Mucosa of rectum (tissue), 2 donors: ENCODE measurements around the gene AJAP1.

Experiments used
- H3K27ac ChIP-seq, 2 donors: one replicate each; pipeline ENCODE4 v1.7.0; 2013; ENCODE audit warnings: inconsistent platforms in 2 of 2, low read depth in 2 of 2, low read length in 2 of 2
- H3K27me3 ChIP-seq, 2 donors: one replicate each; pipeline ENCODE4 v1.7.0; 2013; ENCODE audit warnings: low read length in 2 of 2; ENCODE audit not compliant: control insufficient read depth in 2 of 2, insufficient read depth in 2 of 2
- H3K36me3 ChIP-seq, 2 donors: one replicate each; pipeline ENCODE4 v1.7.0; 2013; ENCODE audit warnings: low read length in 2 of 2; ENCODE audit not compliant: control insufficient read depth in 2 of 2, insufficient read depth in 2 of 2
- H3K4me1 ChIP-seq, 2 donors: one replicate each; pipeline ENCODE4 v1.7.0; 2013; ENCODE audit warnings: low read length in 2 of 2, mild to moderate bottlenecking in 1 of 2; ENCODE audit not compliant: control insufficient read depth in 2 of 2, insufficient read depth in 2 of 2
- H3K4me3 ChIP-seq, 2 donors: one replicate each; pipeline ENCODE4 v1.7.0; 2013; ENCODE audit warnings: low read length in 2 of 2
- H3K9ac ChIP-seq, 2 donors: one replicate each; pipeline ENCODE4 v1.7.0; 2013; ENCODE audit warnings: low read length in 2 of 2, low read depth in 1 of 2, mild to moderate bottlenecking in 1 of 2
- H3K9me3 ChIP-seq, 2 donors: one replicate each; pipeline ENCODE4 v1.7.0; 2013; ENCODE audit warnings: low read length in 2 of 2; ENCODE audit not compliant: control insufficient read depth in 2 of 2
- donor health status: healthy.
- donor health status: Normal muscosa, but diverticular disease.

The AJAP1 gene

GRCh38 chr1:4726620-4727341 is 72.4 kb downstream of the AJAP1 start:
- Histone ChIP-seq H3K36me3 (no peaks in the 10 kb centered on the region), H3K4me1 (no peaks in the 10 kb centered on the region), H3K9me3 (no peaks in the 10 kb centered on the region), H3K27me3 (no peaks in the 10 kb centered on the region), H3K27ac (no peak overlapping the region), H3K9ac (no peak overlapping the region), H3K4me3 (no peak overlapping the region)

- no peaks in the 10 kb centered on the region for H3K4me1 ChIP-seq
- no peak overlapping the region for H3K9ac ChIP-seq
- H3K36me3 ChIP-seq, result no peaks in the 10 kb centered on the region
- H3K9me3 ChIP-seq, result no peaks in the 10 kb centered on the region
- H3K4me3 ChIP-seq, result no peak overlapping the region
- no peaks in the 10 kb centered on the region for H3K27me3 ChIP-seq
- H3K27ac ChIP-seq, result no peak overlapping the region
Measured at GRCh38 chr1:4728319-4729089, 74.1 kb downstream of the AJAP1 start.

- H3K4me3 ChIP-seq, result no peak overlapping the region
- H3K4me1 ChIP-seq, result no peaks in the 10 kb centered on the region
- H3K27ac ChIP-seq, result no peak overlapping the region
- no peak overlapping the region for H3K9ac ChIP-seq
- H3K9me3 ChIP-seq, result no peaks in the 10 kb centered on the region
- no peaks in the 10 kb centered on the region for H3K27me3 ChIP-seq
- H3K36me3 ChIP-seq, result no peaks in the 10 kb centered on the region
Measured at GRCh38 chr1:4729090-4729471, 74.7 kb downstream of the AJAP1 start.

- H3K9ac ChIP-seq, result no peak overlapping the region
- H3K4me1 ChIP-seq, result no peaks in the 10 kb centered on the region
- no peaks in the 10 kb centered on the region for H3K27me3 ChIP-seq
- H3K9me3 ChIP-seq, result no peaks in the 10 kb centered on the region
- no peaks in the 10 kb centered on the region for H3K36me3 ChIP-seq
- H3K4me3 ChIP-seq, result no peak overlapping the region
- no peak overlapping the region for H3K27ac ChIP-seq
Measured at GRCh38 chr1:4730078-4730477, 75.7 kb downstream of the AJAP1 start.

- no peaks in the 10 kb centered on the region for H3K27me3 ChIP-seq
- H3K4me1 ChIP-seq, result no peaks in the 10 kb centered on the region
- H3K9ac ChIP-seq, result no peak overlapping the region
- H3K36me3 ChIP-seq, result no peaks in the 10 kb centered on the region
- H3K4me3 ChIP-seq, result no peak overlapping the region
- no peaks in the 10 kb centered on the region for H3K9me3 ChIP-seq
- H3K27ac ChIP-seq, result no peak overlapping the region
Measured at GRCh38 chr1:4733446-4734177, 79.2 kb downstream of the AJAP1 start.

GRCh38 chr1:4734219-4734618 is 79.8 kb downstream of the AJAP1 start:
- H3K36me3 ChIP-seq, result no peaks in the 10 kb centered on the region
- no peaks in the 10 kb centered on the region for H3K9me3 ChIP-seq
- H3K27me3 ChIP-seq, result no peaks in the 10 kb centered on the region
- no peak overlapping the region for H3K4me3 ChIP-seq
- no peak overlapping the region for H3K27ac ChIP-seq
- H3K4me1 ChIP-seq, result no peaks in the 10 kb centered on the region
- H3K9ac ChIP-seq, result no peak overlapping the region

GRCh38 chr1:4734791-4735190 is 80.4 kb downstream of the AJAP1 start:
- no peaks in the 10 kb centered on the region for H3K36me3 ChIP-seq
- no peak overlapping the region for H3K27ac ChIP-seq
- no peak overlapping the region for H3K4me3 ChIP-seq
- H3K4me1 ChIP-seq, result no peaks in the 10 kb centered on the region
- no peaks in the 10 kb centered on the region for H3K9me3 ChIP-seq
- H3K27me3 ChIP-seq, result no peaks in the 10 kb centered on the region
- H3K9ac ChIP-seq, result no peak overlapping the region

- no peak overlapping the region for H3K9ac ChIP-seq
- no peaks in the 10 kb centered on the region for H3K9me3 ChIP-seq
- no peaks in the 10 kb centered on the region for H3K27me3 ChIP-seq
- H3K27ac ChIP-seq, result no peak overlapping the region
- H3K4me1 ChIP-seq, result no peaks in the 10 kb centered on the region
- no peak overlapping the region for H3K4me3 ChIP-seq
- H3K36me3 ChIP-seq, result no peaks in the 10 kb centered on the region
Measured at GRCh38 chr1:4736254-4736653, 81.8 kb downstream of the AJAP1 start.

GRCh38 chr1:4741876-4742423 is 87.5 kb downstream of the AJAP1 start:
- Histone ChIP-seq H3K36me3 (no peaks in the 10 kb centered on the region), H3K9me3 (no peaks in the 10 kb centered on the region), H3K4me3 (no peak overlapping the region), H3K9ac (no peak overlapping the region), H3K4me1 (no peaks in the 10 kb centered on the region), H3K27ac (no peak overlapping the region), H3K27me3 (no peaks in the 10 kb centered on the region)
